Hematopoietic multipotent progenitor cell treated with erythropoietin and hydrocortisone succinate and interleukin-3 and kit ligand, for 8 days (in vitro differentiated cells): ENCODE data around the gene TRIP4.
"Not testable (repeated sequence)": the region's sequence is repeated elsewhere in the genome, so short reads cannot be mapped to it uniquely, and the experiment has no call there.

Experiments used
- DNase-seq: peaks from one replicate; pipeline ENCODE4 v3.0.0-alpha.2; 2015

Gene TRIP4

DNA sequence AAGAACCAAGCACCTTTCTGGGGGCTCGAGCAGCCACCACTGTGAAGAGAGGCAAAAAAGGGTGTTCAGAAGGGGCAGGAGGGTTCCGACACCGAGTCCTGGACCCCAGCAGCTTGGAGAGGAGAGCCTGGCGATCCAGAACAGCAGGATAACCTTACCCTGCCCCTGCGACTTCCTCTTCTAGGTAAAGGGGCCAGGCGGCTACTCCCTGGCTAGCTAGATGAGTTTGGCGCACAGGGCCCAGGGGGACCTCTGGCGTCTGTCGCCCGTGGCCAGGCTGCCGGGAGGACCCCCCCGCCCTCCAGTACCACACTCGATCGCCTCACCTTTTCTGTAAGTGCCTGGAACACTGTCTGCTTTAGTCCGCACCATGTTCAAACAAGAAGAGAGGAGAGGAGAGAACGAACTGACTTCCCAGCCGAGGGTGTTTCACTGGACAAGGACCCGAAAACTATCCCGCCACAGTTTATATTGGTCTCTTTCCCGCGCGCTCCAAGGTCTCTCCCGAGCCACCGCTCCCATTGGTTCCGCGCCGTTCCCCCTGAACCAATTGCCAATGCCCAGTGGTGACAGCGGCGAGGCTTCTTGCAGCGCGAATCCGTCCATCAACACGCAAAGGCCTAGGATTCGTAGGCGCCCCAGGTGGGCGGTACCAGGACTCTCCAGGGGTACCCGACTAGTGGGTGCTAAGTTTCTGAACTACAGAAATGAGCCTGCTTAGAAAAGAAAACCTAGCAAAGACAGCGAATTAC is 6.5 kb upstream of the TRIP4 start, which contains the start of gene PCLAF:
TSS of gene PCLAF (minus strand) at position 442 of the 752 bp plus-strand sequence. CDS start at position 372, 70 bp downstream.
- peak; percentile 99 for DNase-seq

DNA sequence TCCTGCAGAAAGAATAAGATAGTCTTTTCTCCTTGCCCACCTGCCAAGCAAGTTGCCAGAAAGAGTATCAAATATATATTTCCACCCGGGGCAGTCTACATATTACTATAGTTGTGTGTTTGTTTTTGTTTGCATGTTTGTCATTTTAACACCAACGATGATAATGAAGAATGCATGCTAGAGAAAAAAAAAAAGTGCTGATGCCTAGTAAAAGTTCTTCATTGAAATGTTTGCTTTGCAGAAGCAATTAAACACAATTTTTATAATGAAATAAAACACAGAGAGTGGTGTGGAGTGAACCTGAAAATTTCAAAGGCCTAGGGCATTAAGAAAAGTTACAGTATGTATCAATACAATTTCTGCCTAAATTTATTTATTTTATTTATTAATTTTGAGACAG is 3.9 kb upstream of the TRIP4 start:
- DNase-seq = no peak

DNA sequence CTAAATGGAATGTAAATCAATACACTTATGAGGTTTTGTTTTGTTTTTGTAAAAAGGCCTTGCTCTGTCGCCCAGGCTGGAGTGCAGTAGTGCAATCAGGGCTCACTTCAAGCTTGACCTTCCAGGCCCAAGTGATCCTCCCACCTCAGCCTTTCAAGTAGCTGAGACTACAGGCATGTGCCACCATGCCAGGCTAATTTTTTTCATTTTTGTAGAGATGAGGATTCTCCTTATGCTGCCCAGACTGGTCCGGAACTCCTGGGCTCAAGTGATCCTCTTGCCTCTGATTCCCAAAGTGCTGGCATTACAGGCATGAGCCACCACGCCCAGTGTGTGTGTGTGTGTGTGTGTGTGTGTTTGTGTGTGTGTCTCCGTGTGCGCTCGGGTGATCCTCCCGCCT is 1.3 kb upstream of the TRIP4 start:
- no peak for DNase-seq

DNA sequence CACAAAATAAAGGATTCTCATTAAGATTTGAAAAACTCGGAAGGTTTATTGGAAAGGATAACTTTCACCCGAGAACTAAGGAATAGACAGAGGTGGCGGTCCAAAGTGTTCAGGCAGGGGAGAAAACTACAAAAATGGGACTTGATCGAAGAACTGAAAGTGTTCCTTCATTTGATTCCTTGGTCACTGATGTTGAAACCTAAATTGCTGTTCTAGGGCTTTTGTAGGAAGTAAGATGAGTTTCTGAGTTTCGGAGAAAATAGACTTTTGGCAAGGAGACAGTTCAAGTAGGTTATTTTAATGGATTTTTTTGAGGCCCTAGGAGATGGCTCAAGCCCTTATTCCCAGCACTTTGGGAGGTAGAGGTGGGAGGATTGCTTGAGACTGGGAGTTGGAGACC is 1.4 kb downstream of the TRIP4 start:
- DNase-seq = no peak

DNA sequence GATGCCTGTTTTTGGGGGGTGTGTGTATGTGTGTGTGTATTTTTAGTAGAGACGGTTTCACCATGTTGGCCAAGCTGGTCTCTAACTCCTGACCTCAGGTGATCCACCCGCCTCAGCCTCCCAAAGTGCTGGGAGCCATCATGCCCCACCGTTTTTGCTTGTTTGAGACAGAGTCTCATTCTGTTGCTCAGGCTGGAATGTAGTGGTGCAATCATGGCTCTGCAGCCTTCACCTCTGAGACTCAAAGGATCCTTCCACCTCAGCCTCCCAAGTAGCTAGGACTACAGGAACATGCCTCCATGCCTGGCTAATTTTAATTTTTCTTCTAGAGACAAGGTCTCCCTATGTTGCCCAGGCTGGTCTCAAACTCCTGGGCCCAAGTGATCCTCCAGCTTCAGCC is 4.8 kb downstream of the TRIP4 start:
- not testable (repeated sequence) for DNase-seq

DNA sequence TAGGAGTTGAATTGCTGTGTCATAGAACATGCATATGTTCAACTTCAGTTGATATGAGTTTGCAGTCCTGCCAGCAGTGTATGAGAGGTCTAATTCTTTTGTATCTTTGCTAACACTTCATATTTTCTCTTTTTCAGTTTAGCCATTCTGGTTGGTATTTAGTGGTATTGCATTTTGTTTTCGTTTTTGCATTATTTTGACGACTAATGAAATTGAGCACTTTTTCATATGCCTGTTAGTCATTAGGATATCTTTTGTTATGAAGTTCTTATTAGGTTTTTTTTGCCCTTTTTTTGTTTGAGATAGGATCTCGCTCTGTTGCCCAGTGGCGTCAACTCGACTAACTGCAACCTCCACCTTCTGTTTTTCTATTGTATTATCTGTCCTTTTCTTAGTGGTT is 9.2 kb downstream of the TRIP4 start:
- DNase-seq = no peak

DNA sequence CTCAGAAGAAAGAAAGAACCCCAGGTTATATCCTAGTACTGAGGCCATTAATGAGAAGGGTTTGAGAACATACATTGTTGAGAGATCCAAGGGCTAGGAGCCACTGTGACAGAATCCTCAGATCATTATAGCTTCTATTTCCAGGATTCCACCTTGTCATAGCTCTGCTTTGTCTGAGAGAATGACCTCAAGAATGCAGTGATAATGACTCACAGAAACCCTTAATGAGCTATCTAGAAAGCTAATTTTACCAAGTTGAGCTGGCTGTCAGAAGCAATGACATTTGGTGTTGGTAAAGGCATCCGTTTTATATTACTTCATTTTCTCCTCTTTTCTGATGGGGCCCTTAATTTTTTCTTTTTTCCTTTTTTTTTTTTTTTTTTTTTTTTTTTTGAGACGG is 10.9 kb downstream of the TRIP4 start:
- no peak for DNase-seq

- DNase-seq = no peak
These were observed 12.9 kb downstream of the TRIP4 start for GRCh38 chr15:64400583-64400982.

GRCh38 chr15:64412216-64412615 is 24.6 kb downstream of the TRIP4 start:
- no peak for DNase-seq

DNA sequence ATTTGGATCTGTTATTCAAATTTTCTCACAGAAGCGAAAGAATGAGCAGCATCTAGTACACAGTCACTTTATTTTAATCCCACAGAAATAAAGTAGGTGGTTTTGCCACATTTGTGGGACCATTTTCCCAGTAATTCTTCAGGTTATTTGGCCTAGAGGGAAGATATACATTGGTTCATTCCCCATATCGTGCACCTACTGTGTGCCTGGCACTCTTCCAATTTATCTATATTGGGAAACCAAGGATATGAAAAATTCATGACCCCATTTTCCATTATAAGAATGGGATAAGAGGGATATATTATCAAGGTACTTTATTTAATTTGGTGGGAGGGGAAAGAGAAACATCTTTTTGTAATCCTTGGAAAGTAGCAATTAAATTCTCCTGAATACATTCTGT is 35.1 kb downstream of the TRIP4 start:
- DNase-seq = no peak

- DNase-seq = no peak
These were observed 36.3 kb downstream of the TRIP4 start for GRCh38 chr15:64423970-64424369.

- DNase-seq = no peak
These were observed 37.6 kb downstream of the TRIP4 start for GRCh38 chr15:64425221-64425620.

GRCh38 chr15:64426845-64427465 is 39.3 kb downstream of the TRIP4 start:
- peak; percentile 39 for DNase-seq

- no peak for DNase-seq
These were observed 41.8 kb downstream of the TRIP4 start for GRCh38 chr15:64429448-64429847.

GRCh38 chr15:64430000-64430735 is 42.5 kb downstream of the TRIP4 start:
- DNase-seq = peak; percentile 86

GRCh38 chr15:64437982-64438381 is 50.3 kb downstream of the TRIP4 start:
- no peak for DNase-seq

- DNase-seq = peak; percentile 91
These were observed 51.2 kb downstream of the TRIP4 start for GRCh38 chr15:64438653-64439447.

DNA sequence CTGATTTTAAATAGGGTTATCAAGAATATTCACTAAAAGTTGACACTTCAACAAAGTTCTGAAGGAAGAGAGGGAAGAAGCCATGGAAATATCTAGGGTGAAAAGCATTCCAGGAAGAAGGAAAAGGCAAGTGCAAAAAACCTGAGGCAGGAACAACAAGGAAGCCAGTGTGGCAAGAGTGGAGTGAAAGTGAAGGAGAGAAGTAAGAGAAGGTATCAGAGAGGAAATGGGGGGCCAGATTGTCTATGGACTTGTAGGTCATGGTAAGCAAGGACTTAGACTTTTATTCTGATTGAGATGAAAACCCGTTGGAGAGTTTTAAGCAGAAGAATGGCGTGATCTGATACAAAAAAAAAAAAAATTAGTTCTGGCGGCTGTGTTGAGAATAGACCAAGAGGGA is 54.2 kb downstream of the TRIP4 start:
- DNase-seq = no peak

DNA sequence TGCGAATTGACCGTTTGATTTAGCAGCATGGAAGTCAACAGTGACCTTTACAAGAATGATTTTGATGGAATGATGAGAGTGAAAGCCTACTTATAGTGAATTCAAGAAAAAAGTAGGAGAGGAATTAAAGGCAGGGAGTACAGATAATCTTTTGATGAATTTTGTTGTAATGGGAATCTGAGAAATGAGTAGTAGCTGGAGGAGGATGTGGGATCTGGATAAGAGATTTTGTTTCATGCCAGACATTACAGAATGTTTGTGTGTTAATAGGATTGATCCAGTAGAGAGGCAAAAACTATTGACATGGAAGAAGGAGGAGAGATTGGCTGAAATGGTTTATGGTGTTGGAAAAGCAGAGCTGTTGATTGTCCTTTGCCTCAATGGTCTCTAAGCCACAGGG is 55.4 kb downstream of the TRIP4 start:
- DNase-seq = no peak

- no peak for DNase-seq
These were observed 56.3 kb downstream of the TRIP4 start for GRCh38 chr15:64443747-64444621.

GRCh38 chr15:64444836-64445235 is 57.2 kb downstream of the TRIP4 start:
- no peak for DNase-seq
